ENCODE data around the gene SEMA5A. TPM values are rescaled to one million over a fixed set of nuclear protein-coding genes. Genes with fewer than 3 reads are reported as not detected.

SEMA5A gene
- polyA plus RNA-seq, 3 donors: not detected

DNA sequence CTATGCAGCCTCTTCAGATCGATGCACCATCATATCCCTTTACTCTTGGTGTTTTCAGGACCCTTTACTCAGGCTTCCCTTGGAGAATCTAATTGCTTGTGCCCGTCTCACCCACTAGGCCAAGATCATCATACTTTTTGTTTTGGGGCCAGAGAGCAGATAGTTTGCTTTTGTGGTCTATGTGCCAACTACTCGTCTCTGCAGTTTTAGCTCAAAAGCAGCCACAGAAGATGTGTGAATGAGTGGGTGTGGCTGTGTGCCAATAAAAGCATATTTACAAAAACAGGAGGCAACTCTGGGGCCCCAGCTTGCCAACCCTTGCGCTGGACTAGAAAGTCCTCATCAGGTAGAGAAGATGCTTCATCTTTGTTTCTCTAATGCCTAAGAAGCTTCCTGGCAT is 216.8 kb downstream of the SEMA5A start:
- TF ChIP-seq, protein P1, sequence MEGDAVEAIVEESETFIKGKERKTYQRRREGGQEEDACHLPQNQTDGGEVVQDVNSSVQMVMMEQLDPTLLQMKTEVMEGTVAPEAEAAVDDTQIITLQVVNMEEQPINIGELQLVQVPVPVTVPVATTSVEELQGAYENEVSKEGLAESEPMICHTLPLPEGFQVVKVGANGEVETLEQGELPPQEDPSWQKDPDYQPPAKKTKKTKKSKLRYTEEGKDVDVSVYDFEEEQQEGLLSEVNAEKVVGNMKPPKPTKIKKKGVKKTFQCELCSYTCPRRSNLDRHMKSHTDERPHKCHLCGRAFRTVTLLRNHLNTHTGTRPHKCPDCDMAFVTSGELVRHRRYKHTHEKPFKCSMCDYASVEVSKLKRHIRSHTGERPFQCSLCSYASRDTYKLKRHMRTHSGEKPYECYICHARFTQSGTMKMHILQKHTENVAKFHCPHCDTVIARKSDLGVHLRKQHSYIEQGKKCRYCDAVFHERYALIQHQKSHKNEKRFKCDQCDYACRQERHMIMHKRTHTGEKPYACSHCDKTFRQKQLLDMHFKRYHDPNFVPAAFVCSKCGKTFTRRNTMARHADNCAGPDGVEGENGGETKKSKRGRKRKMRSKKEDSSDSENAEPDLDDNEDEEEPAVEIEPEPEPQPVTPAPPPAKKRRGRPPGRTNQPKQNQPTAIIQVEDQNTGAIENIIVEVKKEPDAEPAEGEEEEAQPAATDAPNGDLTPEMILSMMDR (IDR thresholded peaks at IDR 0.05): no peak
- H3K4me1 ChIP-seq (ENCODE audit: control insufficient read depth in 1 of 2, insufficient read depth in 2 of 2, low read length in 2 of 2): no peaks in the 10 kb centered on the region
- H3K4me3 ChIP-seq (replicated peaks in 1 of 3; ENCODE audit: low read depth in 2 of 3, low read length in 3 of 3): no peak overlapping the region
- Mint-ChIP-seq H3K27me3 (ENCODE audit: low read depth in 3 of 3) (no peaks in the 10 kb centered on the region), H3K4me1 (no peaks in the 10 kb centered on the region), H3K36me3 (no peaks in the 10 kb centered on the region), H3K9me3 (peaks cover 0 to 10% (median 4%) of the 10 kb centered on the region in 7 donors), H3K27ac (no peak overlapping the region), H3K4me3 (no peak overlapping the region)
- H3K27ac ChIP-seq (ENCODE audit: low read depth in 1 of 2, low read length in 2 of 2): no peak overlapping the region
- WGBS (ENCODE audit: insufficient coverage): 83% methylated on average over 1 of the region's 4 CpGs
- intact Hi-C loops (cut with micrococcal nuclease): no loop called here
- no peak overlapping the region for H3K4me2 ChIP-seq (replicated peaks; ENCODE audit: extremely low read depth, low read length, poor library complexity, severe bottlenecking)
- H3K36me3 ChIP-seq (replicated peaks in 1 of 2; ENCODE audit: control insufficient read depth in 1 of 2, insufficient read depth in 2 of 2, low read length in 2 of 2): no peaks in the 10 kb centered on the region
- H3K27me3 ChIP-seq (ENCODE audit: control insufficient read depth in 2 of 2, insufficient read depth in 2 of 2, low read length in 2 of 2): no peaks in the 10 kb centered on the region
- H4K20me1 ChIP-seq (ENCODE audit: insufficient read depth, low read length): no peaks in the 10 kb centered on the region
- no peak overlapping the region for H2AFZ ChIP-seq (ENCODE audit: insufficient read depth, low read depth, low read length, poor library complexity, severe bottlenecking)
- peaks cover 0 to 5% of the 10 kb centered on the region in 2 donors for H3K9me3 ChIP-seq (replicated peaks in 1 of 2; ENCODE audit: control insufficient read depth in 1 of 2, insufficient read depth in 1 of 2, low read length in 2 of 2)
- H3K9ac ChIP-seq (ENCODE audit: insufficient read depth, low read length, poor library complexity, severe bottlenecking): no peak overlapping the region
- H3K79me2 ChIP-seq (ENCODE audit: insufficient read depth, low read length): no peaks in the 10 kb centered on the region
- no peak for DNase-seq

DNA sequence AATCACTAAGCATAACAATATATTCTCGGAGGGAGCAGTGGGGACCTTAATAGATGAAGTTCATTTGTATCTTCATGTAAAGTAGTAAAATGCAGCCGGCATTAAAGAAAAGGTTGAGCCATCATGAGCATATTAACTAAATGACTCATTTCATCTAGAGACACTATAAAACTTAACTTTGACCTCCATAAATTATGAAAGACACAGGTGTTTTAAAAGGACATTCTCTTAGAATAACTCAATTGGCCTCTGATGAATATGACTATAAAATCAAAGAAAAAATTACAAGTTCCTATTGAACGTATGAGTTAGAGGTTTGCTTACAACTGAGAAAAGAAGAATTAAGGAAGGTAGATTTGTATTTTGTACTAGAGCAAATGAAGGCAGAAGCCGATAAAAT is 220.3 kb downstream of the SEMA5A start:
- Histone ChIP-seq H3K4me1 (ENCODE audit: control insufficient read depth in 1 of 2, insufficient read depth in 2 of 2, low read length in 2 of 2) (no peaks in the 10 kb centered on the region), H3K4me3 (replicated peaks in 1 of 3; ENCODE audit: low read depth in 2 of 3, low read length in 3 of 3) (no peak overlapping the region), H3K9me3 (replicated peaks in 1 of 2; ENCODE audit: control insufficient read depth in 1 of 2, insufficient read depth in 1 of 2, low read length in 2 of 2) (peaks cover 0 to 12% of the 10 kb centered on the region in 2 donors), H2AFZ (ENCODE audit: insufficient read depth, low read depth, low read length, poor library complexity, severe bottlenecking) (no peak overlapping the region), H3K36me3 (replicated peaks in 1 of 2; ENCODE audit: control insufficient read depth in 1 of 2, insufficient read depth in 2 of 2, low read length in 2 of 2) (no peaks in the 10 kb centered on the region), H3K4me2 (replicated peaks; ENCODE audit: extremely low read depth, low read length, poor library complexity, severe bottlenecking) (no peak overlapping the region), H3K27me3 (ENCODE audit: control insufficient read depth in 2 of 2, insufficient read depth in 2 of 2, low read length in 2 of 2) (no peaks in the 10 kb centered on the region), H3K79me2 (ENCODE audit: insufficient read depth, low read length) (no peaks in the 10 kb centered on the region), H3K9ac (ENCODE audit: insufficient read depth, low read length, poor library complexity, severe bottlenecking) (no peak overlapping the region), H3K27ac (ENCODE audit: low read depth in 1 of 2, low read length in 2 of 2) (no peak overlapping the region), H4K20me1 (ENCODE audit: insufficient read depth, low read length) (no peaks in the 10 kb centered on the region)
- H3K4me1 Mint-ChIP-seq: no peaks in the 10 kb centered on the region
- intact Hi-C loops (cut with micrococcal nuclease): no loop called here
- TF ChIP-seq, protein P1 (IDR thresholded peaks at IDR 0.05): no peak
- DNase-seq: no peak
- no peaks in the 10 kb centered on the region for H3K27me3 Mint-ChIP-seq (ENCODE audit: low read depth in 3 of 3)
- H3K27ac Mint-ChIP-seq: no peak overlapping the region
- WGBS (ENCODE audit: insufficient coverage): no CpG with 5 or more reads among the region's 4 CpGs
- H3K9me3 Mint-ChIP-seq: peaks cover 0 to 12% (median 4%) of the 10 kb centered on the region in 7 donors
- H3K36me3 Mint-ChIP-seq: no peaks in the 10 kb centered on the region
- no peak overlapping the region for H3K4me3 Mint-ChIP-seq
